ENCODE results near the gene GP1BB. TPM values are rescaled to one million over a fixed set of nuclear protein-coding genes. Genes with fewer than 3 reads are reported as not detected.

GP1BB gene
- total and polyA plus RNA-seq, 2 of the 13 experiments (the other 11 are each of a cell fraction or from before 2014, with no cell fraction given) = not detected

- no peak for TF ChIP-seq TCF7L2 (IDR thresholded peaks at IDR 0.05; ENCODE audit: low read depth, low read length)
- no peak for TF ChIP-seq ELF1 (CRISPR knock-in tag; IDR thresholded peaks at IDR 0.05)
- no peak for TF ChIP-seq GLMP (CRISPR knock-in tag; IDR thresholded peaks at IDR 0.05; ENCODE audit: borderline replicate concordance)
- no peak for TF ChIP-seq ZFP36 (IDR thresholded peaks at IDR 0.05; ENCODE audit: borderline replicate concordance, low read depth, low read length, partially characterized antibody)
- TF ChIP-seq ASH2L (IDR thresholded peaks at IDR 0.05; ENCODE audit: insufficient read length, low read depth, low read length) = no peak
- TF ChIP-seq ZNF652 (CRISPR knock-in tag; IDR thresholded peaks at IDR 0.05; ENCODE audit: borderline replicate concordance, low read depth) = no peak
- no peak for TF ChIP-seq ZNF18 (CRISPR knock-in tag; IDR thresholded peaks at IDR 0.05; ENCODE audit: insufficient replicate concordance)
- TF ChIP-seq ZNF891 (CRISPR knock-in tag; IDR thresholded peaks at IDR 0.05) = no peak
- TF ChIP-seq AKNA (CRISPR knock-in tag; IDR thresholded peaks at IDR 0.05; ENCODE audit: borderline replicate concordance) = no peak
- TF ChIP-seq DZIP1 (CRISPR knock-in tag; IDR thresholded peaks at IDR 0.05) = no peak
- 0 out of 2 replicates have a peak, but pooled peaks have one; percentile 41 for TF ChIP-seq SKIL (CRISPR knock-in tag; IDR thresholded peaks at IDR 0.05; ENCODE audit: borderline replicate concordance)
- TF ChIP-seq ZNF317 (CRISPR knock-in tag; IDR thresholded peaks at IDR 0.05) = no peak
- 0 out of 2 replicates have a peak, but pooled peaks have one; percentile 18 for TF ChIP-seq SP4 (CRISPR knock-in tag; IDR thresholded peaks at IDR 0.05)
- no peak for TF ChIP-seq ZFP1 (CRISPR knock-in tag; IDR thresholded peaks at IDR 0.05)
- TF ChIP-seq ZBTB8A (CRISPR knock-in tag; IDR thresholded peaks at IDR 0.05; ENCODE audit: borderline replicate concordance, low read depth) = no peak
- no peak for TF ChIP-seq JDP2 (CRISPR knock-in tag; IDR thresholded peaks at IDR 0.05; ENCODE audit: borderline replicate concordance)
Observed at GRCh38 chr22:19717691-19718455, 5.5 kb upstream of the GP1BB start (continued).

Measured in HepG2 (cell line).